ENCODE data around the gene ARHGDIA.
"Not testable (repeated sequence)": the region's sequence is repeated elsewhere in the genome, so short reads cannot be mapped to it uniquely, and the experiment has no call there.

The ARHGDIA gene

GRCh38 chr17:81842378-81842724 is 28.8 kb downstream of the ARHGDIA start:
- Mint-ChIP-seq H3K36me3 (ENCODE audit: low read depth) (peaks cover 52% of the 10 kb centered on the region), H3K4me1 (ENCODE audit: low read depth) (peaks cover 40% of the 10 kb centered on the region), H3K9me3 (no peaks in the 10 kb centered on the region), H3K27me3 (no peaks in the 10 kb centered on the region), H3K4me3 (no peak overlapping the region), H3K27ac (no peak overlapping the region)
- intact Hi-C loops (cut with micrococcal nuclease): no loop called here

DNA sequence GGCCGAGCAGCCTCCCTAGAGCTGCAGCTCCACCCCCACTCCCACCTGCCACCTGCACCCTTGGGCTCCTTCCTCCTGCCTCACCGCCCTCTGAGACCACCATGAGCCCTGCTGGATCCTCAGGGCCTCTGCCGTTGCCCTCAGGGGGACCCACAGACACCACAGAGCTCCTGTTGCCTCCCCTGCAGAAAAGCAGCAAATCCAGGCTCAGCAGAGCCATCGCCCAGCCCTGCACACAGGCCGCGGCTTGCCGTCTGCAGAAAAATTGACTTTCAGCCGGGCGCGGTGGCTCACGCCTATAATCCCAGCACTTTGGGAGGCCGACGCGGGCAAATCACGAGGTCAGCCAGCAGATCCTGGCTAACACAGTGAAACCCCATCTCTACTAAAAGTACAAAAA is 29.3 kb downstream of the ARHGDIA start:
- H3K4me3 Mint-ChIP-seq: no peak overlapping the region
- intact Hi-C loops (cut with micrococcal nuclease): no loop called here
- no peak overlapping the region for H3K27ac Mint-ChIP-seq
- H3K9me3 Mint-ChIP-seq: no peaks in the 10 kb centered on the region
- peaks cover 47% of the 10 kb centered on the region for H3K36me3 Mint-ChIP-seq (ENCODE audit: low read depth)
- H3K27me3 Mint-ChIP-seq: no peaks in the 10 kb centered on the region
- peaks cover 44% of the 10 kb centered on the region for H3K4me1 Mint-ChIP-seq (ENCODE audit: low read depth)

GRCh38 chr17:81840826-81841778 is 30.0 kb downstream of the ARHGDIA start:
- Mint-ChIP-seq H3K27me3 (no peaks in the 10 kb centered on the region), H3K4me1 (ENCODE audit: low read depth) (peaks cover 50% of the 10 kb centered on the region), H3K9me3 (no peaks in the 10 kb centered on the region), H3K27ac (no peak overlapping the region), H3K36me3 (ENCODE audit: low read depth) (peaks cover 40% of the 10 kb centered on the region), H3K4me3 (no peak overlapping the region)
- intact Hi-C loops (cut with micrococcal nuclease): no loop called here

DNA sequence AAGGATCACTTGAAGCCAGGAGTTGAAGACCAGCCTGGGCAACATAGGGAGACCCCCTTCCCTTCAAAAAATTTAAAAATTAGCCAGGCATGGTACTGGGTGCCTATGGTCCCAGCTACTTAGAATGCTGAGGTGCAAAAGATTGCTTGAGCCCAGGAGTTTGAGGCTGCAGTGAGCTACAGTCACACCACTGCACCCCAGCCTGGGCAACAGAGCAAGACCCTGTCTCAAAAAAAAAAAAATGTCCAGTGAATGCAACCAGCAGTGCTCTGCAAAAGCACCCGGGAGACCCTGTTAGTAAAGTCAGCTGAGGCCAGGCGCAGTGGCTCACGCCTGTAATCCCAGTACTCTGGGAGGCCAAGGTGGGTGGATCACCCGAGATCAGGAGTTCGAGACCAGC is 31.1 kb downstream of the ARHGDIA start:
- H3K9me3 Mint-ChIP-seq; intact Hi-C loops (cut with micrococcal nuclease); H3K27me3 Mint-ChIP-seq; H3K27ac Mint-ChIP-seq; H3K4me3 Mint-ChIP-seq: not testable (repeated sequence)
- Mint-ChIP-seq H3K4me1 (ENCODE audit: low read depth) (peaks cover 55% of the 10 kb centered on the region), H3K36me3 (ENCODE audit: low read depth) (peaks cover 29% of the 10 kb centered on the region)

DNA sequence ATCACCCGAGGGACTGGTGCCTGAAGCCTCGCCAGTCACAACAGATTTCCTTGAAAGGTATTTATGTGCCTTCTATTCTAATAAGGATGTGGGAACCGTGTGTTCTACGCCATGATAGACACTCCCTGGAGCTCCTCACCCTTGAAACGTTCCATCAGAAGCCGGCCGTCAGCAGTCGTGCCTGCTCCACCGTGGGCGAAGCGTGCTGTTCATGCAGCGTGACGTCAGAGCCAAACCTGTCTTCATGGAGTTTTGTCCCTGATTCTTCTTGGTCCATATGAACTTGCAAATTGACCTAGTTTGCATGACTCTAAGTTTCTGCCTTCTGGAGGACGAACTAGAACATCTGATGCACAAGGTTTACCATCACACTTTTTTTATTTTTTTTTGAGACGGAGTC is 31.8 kb downstream of the ARHGDIA start:
- intact Hi-C loops (cut with micrococcal nuclease): no loop called here
- H3K36me3 Mint-ChIP-seq (ENCODE audit: low read depth): peaks cover 22% of the 10 kb centered on the region
- H3K4me1 Mint-ChIP-seq (ENCODE audit: low read depth): peaks cover 51% of the 10 kb centered on the region
- H3K27ac Mint-ChIP-seq: no peak overlapping the region
- no peaks in the 10 kb centered on the region for H3K9me3 Mint-ChIP-seq
- no peaks in the 10 kb centered on the region for H3K27me3 Mint-ChIP-seq
- H3K4me3 Mint-ChIP-seq: no peak overlapping the region

- intact Hi-C loops (cut with micrococcal nuclease): no loop called here
- Mint-ChIP-seq H3K36me3 (ENCODE audit: low read depth) (peaks cover 17% of the 10 kb centered on the region), H3K27ac (no peak overlapping the region), H3K9me3 (no peaks in the 10 kb centered on the region), H3K4me3 (no peak overlapping the region), H3K4me1 (ENCODE audit: low read depth) (peaks cover 49% of the 10 kb centered on the region), H3K27me3 (no peaks in the 10 kb centered on the region)
Observed at GRCh38 chr17:81838753-81839255, 32.3 kb downstream of the ARHGDIA start.

DNA sequence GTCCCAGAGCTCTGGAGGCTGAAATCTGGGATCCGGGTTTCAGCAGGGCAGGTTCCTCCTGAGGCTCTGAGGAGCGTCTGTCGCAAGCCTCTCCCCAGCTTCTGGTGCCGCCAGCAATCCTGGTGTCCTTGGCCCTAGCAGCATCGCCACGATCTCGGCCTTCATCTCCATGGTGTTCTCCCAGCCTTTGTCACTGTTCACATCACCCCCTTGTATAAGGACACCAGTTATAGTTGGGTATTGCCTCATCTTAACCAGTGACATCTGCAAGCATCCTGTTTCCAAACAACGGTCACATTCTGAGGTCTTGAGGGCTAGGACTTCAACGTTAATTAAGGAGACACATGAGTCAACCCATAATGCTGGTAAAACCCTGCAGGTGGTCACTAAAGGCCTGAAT is 33.5 kb downstream of the ARHGDIA start:
- H3K27ac Mint-ChIP-seq: no peak overlapping the region
- peaks cover 6% of the 10 kb centered on the region for H3K36me3 Mint-ChIP-seq (ENCODE audit: low read depth)
- intact Hi-C loops (cut with micrococcal nuclease): no loop called here
- H3K4me1 Mint-ChIP-seq (ENCODE audit: low read depth): peaks cover 44% of the 10 kb centered on the region
- no peaks in the 10 kb centered on the region for H3K27me3 Mint-ChIP-seq
- no peak overlapping the region for H3K4me3 Mint-ChIP-seq
- no peaks in the 10 kb centered on the region for H3K9me3 Mint-ChIP-seq

DNA sequence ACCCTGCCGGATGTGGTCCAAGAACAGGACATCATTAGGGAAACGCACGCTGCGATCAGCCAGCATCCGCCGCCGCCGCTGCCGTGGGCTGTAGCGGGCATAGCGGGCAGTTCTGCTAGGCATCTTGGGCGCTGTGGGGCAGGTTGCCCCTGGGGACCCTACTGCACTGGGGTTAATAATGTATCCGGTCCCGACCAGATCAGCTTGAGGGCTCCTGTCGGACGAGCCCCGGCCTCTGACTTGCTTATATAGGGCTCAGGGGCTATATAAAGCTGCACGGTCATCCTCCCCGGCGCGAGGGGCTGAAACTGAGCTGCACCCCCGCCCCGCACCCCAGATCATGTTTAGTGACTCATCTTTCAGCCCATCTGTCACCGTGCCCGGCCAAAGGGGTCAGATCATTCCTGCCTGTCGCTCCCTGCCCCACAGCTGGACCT is 36.3 kb downstream of the ARHGDIA start, which contains the start of gene PPP1R27:
Gene PPP1R27 (minus strand): TSS at position 220 of the 437 bp plus-strand sequence. CDS start 97 bp downstream, at position 123.
- peaks cover 52% of the 10 kb centered on the region for H3K4me1 Mint-ChIP-seq (ENCODE audit: low read depth)
- H3K9me3 Mint-ChIP-seq: no peaks in the 10 kb centered on the region
- H3K27me3 Mint-ChIP-seq: no peaks in the 10 kb centered on the region
- H3K4me3 Mint-ChIP-seq: peak within 1 kb of the TSS; percentile 77
- peaks cover 15% of the 10 kb centered on the region for H3K36me3 Mint-ChIP-seq (ENCODE audit: low read depth)
- H3K27ac Mint-ChIP-seq: peak within 1 kb of the TSS; percentile 97
- intact Hi-C loops (cut with micrococcal nuclease): no loop called here

DNA sequence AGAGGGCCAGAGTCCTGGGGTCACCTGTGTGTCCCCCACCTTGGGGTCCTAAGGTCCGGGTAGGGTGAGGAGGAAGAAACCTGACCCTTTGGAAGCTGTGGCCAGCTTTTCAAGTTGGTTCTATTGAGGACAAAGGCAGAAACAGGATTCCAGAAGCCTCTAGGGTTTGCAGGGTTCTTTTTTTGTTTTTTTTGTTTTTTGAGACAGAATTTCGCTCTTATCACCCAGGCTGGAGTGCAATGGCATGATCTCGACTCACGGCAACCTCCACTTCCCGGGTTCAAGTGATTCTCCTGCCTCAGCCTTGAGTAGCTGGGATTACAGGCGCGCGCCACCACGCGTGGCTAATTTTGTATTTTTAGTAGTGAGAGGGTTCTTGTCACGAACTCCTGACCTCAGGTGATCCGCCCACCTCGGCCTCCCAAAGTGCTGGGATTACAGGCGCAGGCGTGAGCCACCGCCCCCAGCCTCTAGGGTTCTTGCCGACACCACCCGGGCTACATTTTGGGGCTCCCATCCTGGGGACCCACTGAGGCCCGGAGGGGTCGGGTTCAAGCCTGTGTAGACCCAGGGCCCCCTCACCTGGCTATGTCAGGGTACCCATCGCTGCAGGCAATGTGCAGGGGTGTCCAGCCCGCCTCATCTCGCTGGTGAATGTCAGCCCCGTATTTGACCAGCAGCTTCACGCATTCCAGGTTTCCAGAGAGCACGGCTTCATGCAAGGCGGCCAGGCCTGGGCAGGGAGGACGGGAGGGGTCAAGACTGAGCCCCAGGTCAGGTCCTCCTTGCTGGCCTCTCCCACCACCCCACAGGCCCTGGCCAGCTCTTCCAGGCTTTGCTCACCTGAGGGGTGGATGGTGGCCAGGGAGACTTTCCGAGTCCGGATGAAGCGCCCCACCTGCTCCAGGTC is 37.0 kb downstream of the ARHGDIA start:
- H3K36me3 Mint-ChIP-seq (ENCODE audit: low read depth): peaks cover 18% of the 10 kb centered on the region
- peak overlapping the region; percentile 77 for H3K4me3 Mint-ChIP-seq
- H3K9me3 Mint-ChIP-seq: no peaks in the 10 kb centered on the region
- H3K27me3 Mint-ChIP-seq: no peaks in the 10 kb centered on the region
- H3K27ac Mint-ChIP-seq: peak overlapping the region; percentile 97
- peaks cover 58% of the 10 kb centered on the region for H3K4me1 Mint-ChIP-seq (ENCODE audit: low read depth)
- intact Hi-C loops (cut with micrococcal nuclease): no loop called here

GRCh38 chr17:81833160-81833920 is 37.8 kb downstream of the ARHGDIA start, which contains the start of gene MCRIP1:
MCRIP1 (minus strand) TSS chr17:81833291; CDS start chr17:81824506, 8,785 bp downstream.
- intact Hi-C loops (cut with micrococcal nuclease): no loop called here
- Mint-ChIP-seq H3K36me3 (ENCODE audit: low read depth) (peaks cover 18% of the 10 kb centered on the region), H3K9me3 (no peaks in the 10 kb centered on the region), H3K27me3 (no peaks in the 10 kb centered on the region), H3K4me3 (peak within 1 kb of the TSS; percentile 90), H3K4me1 (ENCODE audit: low read depth) (peaks cover 64% of the 10 kb centered on the region), H3K27ac (peak within 1 kb of the TSS; percentile 97)

DNA sequence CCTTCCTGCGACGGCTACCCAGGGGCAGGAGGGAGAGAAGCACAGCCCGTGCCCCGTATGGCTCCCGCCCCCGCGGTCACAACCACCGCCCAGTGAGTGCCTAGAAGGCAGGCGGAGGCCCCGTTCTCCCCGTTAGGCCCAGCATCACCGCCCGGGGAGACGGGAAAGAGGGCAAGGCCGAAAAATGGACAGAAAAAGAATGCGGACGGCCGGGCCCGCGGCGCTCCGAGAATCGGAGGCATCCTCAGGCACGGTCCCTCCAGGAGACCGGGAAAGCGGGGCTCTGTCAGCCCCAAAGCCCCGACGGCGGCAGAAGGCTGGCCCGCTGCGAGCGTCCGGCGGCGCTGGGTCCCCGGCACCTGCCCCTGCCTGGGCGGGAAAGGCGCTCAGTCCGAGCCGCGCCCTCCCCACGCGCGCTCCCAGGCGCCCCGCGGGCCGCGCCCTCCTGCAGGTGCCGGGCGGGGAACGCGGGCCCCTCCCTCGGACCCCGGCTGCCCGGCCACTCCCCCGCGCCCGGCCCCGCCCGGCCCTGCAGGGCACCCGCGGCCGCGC is 38.5 kb downstream of the ARHGDIA start:
- Mint-ChIP-seq H3K27ac (peak overlapping the region; percentile 97), H3K36me3 (ENCODE audit: low read depth) (peaks cover 18% of the 10 kb centered on the region), H3K4me3 (peak overlapping the region; percentile 90), H3K4me1 (ENCODE audit: low read depth) (peaks cover 61% of the 10 kb centered on the region), H3K9me3 (no peaks in the 10 kb centered on the region), H3K27me3 (no peaks in the 10 kb centered on the region)
- intact Hi-C loops (cut with micrococcal nuclease): loop anchor here (1.0 kb wide), 1 partner anchor 10 kb away; no protein-coding TSS in a partner anchor

GRCh38 chr17:81831957-81832607 is 39.1 kb downstream of the ARHGDIA start:
- H3K4me1 Mint-ChIP-seq (ENCODE audit: low read depth): peaks cover 55% of the 10 kb centered on the region
- intact Hi-C loops (cut with micrococcal nuclease): loop anchor here (1.0 kb wide), 1 partner anchor 10 kb away; no protein-coding TSS in a partner anchor
- peak overlapping the region; percentile 90 for H3K4me3 Mint-ChIP-seq
- peak overlapping the region; percentile 97 for H3K27ac Mint-ChIP-seq
- H3K36me3 Mint-ChIP-seq (ENCODE audit: low read depth): peaks cover 18% of the 10 kb centered on the region
- no peaks in the 10 kb centered on the region for H3K27me3 Mint-ChIP-seq
- no peaks in the 10 kb centered on the region for H3K9me3 Mint-ChIP-seq

Measured in dendritic cell treated with granulocyte-macrophage colony-stimulating factor and Interleukin-4, amounts not matched to agents 40 ng/mL and 50 ng/mL, for 4 days (primary cell).